HepG2 (cell line): ENCODE measurements around the gene PKP4. TPM values are rescaled to one million over a fixed set of nuclear protein-coding genes. Genes with fewer than 3 reads are reported as not detected.

Source experiments
- ATAC-seq: fragments of 200-7000 bp; cut with Tn5 transposase; 3 replicates; pipeline ENCODE4 v1.9.1; 2020; ENCODE audit warnings: mild to moderate bottlenecking, moderate library complexity
- BruUV-seq: library from RNA; stranded (reverse); fragments of 400-500 nt; replicated peaks from 2 replicates; lab custom pipeline; 2021; lab: Mats Ljungman, UMichigan
- CTCF ChIA-PET: fragments of 300-600 bp; formaldehyde crosslinking; extraction: SDS; loops from one replicate; lab custom pipeline; 2021; ENCODE audit warnings: low total read pairs, inconsistent platforms, low intra/inter-chr PET ratio; lab: Yijun Ruan, JAX
- POLR2A ChIA-PET: fragments of 350-600 bp; sonication (Branson Sonifier 250); formaldehyde crosslinking; loops from one replicate; lab custom pipeline; 2020; ENCODE audit warnings: antibody characterized with exemption, inconsistent platforms; lab: Yijun Ruan, JAX
- DNase-seq: peaks from one replicate; pipeline ENCODE4 v3.0.0-alpha.2; 2015; ENCODE audit warnings: low spot score
- FAIRE-seq: peaks from 3 replicates; lab custom pipeline; 2011; peaks lifted over from hg19 to GRCh38; lab: Jason Lieb, UNC
- H2AFZ ChIP-seq: one replicate; pipeline ENCODE4 v1.6.1; 2011; ENCODE audit warnings: low read length, inconsistent platforms
- H3K27ac ChIP-seq: fragments of 300-600 bp; 3 replicates; pipeline ENCODE4 v1.8.0; 2011; ENCODE audit warnings: mixed run types, mild to moderate bottlenecking, mixed read lengths, low read length, inconsistent platforms; ENCODE audit not compliant: insufficient read depth; ENCODE audit errors: extremely low read length
- H3K27me3 ChIP-seq, 2 experiments: fragments of 200-600 bp in 1 of 2; 2 replicates in 1 of 2; 3 replicates in 1 of 2; pipeline versions ENCODE4 v1.6.0 to v1.8.0; 2011; ENCODE audit warnings: low read length in 2 of 2, mild to moderate bottlenecking in 2 of 2, moderate library complexity in 2 of 2, inconsistent platforms in 1 of 2; ENCODE audit not compliant: insufficient read depth in 2 of 2, control insufficient read depth in 1 of 2
- H3K36me3 ChIP-seq, 2 experiments: fragments of 200-600 bp in 1 of 2; replicated peaks in 1 of 2; 2 replicates in 1 of 2; 3 replicates in 1 of 2; pipeline versions ENCODE4 v1.5.1 to v1.8.0; 2011; ENCODE audit warnings: low read length in 2 of 2, inconsistent platforms in 1 of 2; ENCODE audit not compliant: insufficient read depth in 2 of 2, control insufficient read depth in 1 of 2
- H3K4me1 ChIP-seq: 2 replicates; pipeline ENCODE4 v1.5.1; 2012; ENCODE audit warnings: low read length, inconsistent platforms; ENCODE audit not compliant: insufficient read depth
- H3K4me2 ChIP-seq: 2 replicates; pipeline ENCODE4 v1.6.0; 2011; ENCODE audit warnings: low read depth, low read length, inconsistent platforms
- H3K4me3 ChIP-seq, 3 experiments: fragments of 200-600 bp in 1 of 3; sonication (generic), shearing (Covaris generic) in 1 of 3; replicated peaks in 1 of 3; 2 replicates each; pipeline ENCODE4 v1.5.1; 2011 to 2016; ENCODE audit warnings: low read length in 3 of 3, inconsistent platforms in 2 of 3, low read depth in 2 of 3, mild to moderate bottlenecking in 2 of 3, control low read depth in 1 of 3, mixed read lengths in 1 of 3; ENCODE audit not compliant: insufficient read depth in 1 of 3
- H3K79me2 ChIP-seq: one replicate; pipeline ENCODE4 v1.6.1; 2011; ENCODE audit warnings: low read length, inconsistent platforms; ENCODE audit not compliant: insufficient read depth
- H3K9ac ChIP-seq: 2 replicates; pipeline ENCODE4 v1.6.0; 2011; ENCODE audit warnings: mild to moderate bottlenecking, low read depth, low read length, inconsistent platforms; ENCODE audit not compliant: insufficient read depth
- H3K9me3 ChIP-seq: 2 replicates; pipeline ENCODE4 v1.5.1; 2012; ENCODE audit warnings: mild to moderate bottlenecking, low read length
- H4K20me1 ChIP-seq: 2 replicates; pipeline ENCODE4 v1.6.0; 2011; ENCODE audit warnings: inconsistent platforms, mild to moderate bottlenecking, low read length, moderate library complexity; ENCODE audit not compliant: insufficient read depth
- CBX5 ChIP-seq: sonication (generic); formaldehyde crosslinking; IDR thresholded peaks from 2 replicates; pipeline ENCODE4 v1.4.0; 2020; ENCODE audit warnings: missing genetic modification reagents, borderline replicate concordance
- CCAR2 ChIP-seq: fragments of 200-400 bp; formaldehyde crosslinking; optimal IDR thresholded peaks from 2 replicates; pipeline ENCODE3; 2018; ENCODE audit warnings: low read depth, mild to moderate bottlenecking, low read length, moderate library complexity
- DMAP1 ChIP-seq: IDR thresholded peaks from 2 replicates; pipeline ENCODE4 v1.6.1; 2016
- ELF1 ChIP-seq: sonication (generic); formaldehyde crosslinking; IDR thresholded peaks from 2 replicates; pipeline ENCODE4 v1.4.0; 2020; ENCODE audit warnings: missing genetic modification reagents
- FOXK2 ChIP-seq: fragments of 450-650 bp; IDR thresholded peaks from 2 replicates; pipeline ENCODE4 v1.6.1; 2016
- MAFF ChIP-seq: IDR thresholded peaks from 2 replicates; pipeline ENCODE4 v1.6.1; 2011; ENCODE audit warnings: low read depth, low read length, improper control_type of control experiment
- MAFK ChIP-seq, 2 experiments: IDR thresholded peaks in 1 of 2; conservative IDR thresholded peaks in 1 of 2; 2 replicates each; pipeline ENCODE4 v1.6.1; 2011; ENCODE audit warnings: improper control_type of control experiment in 2 of 2, low read length in 2 of 2
- PITX1 ChIP-seq: sonication (generic); formaldehyde crosslinking; IDR thresholded peaks from 2 replicates; pipeline ENCODE4 v1.5.1; 2020; ENCODE audit warnings: mild to moderate bottlenecking, missing genetic modification reagents
- RFX5 ChIP-seq: IDR thresholded peaks from 2 replicates; pipeline ENCODE4 v1.6.1; 2011; ENCODE audit warnings: low read depth, low read length, improper control_type of control experiment
- TMF1 ChIP-seq: sonication (generic); formaldehyde crosslinking; IDR thresholded peaks from 2 replicates; pipeline ENCODE4 v1.8.1; 2022; ENCODE audit warnings: low read depth, missing genetic modification reagents
- ZBTB3 ChIP-seq: sonication (generic); formaldehyde crosslinking; IDR thresholded peaks from 2 replicates; pipeline ENCODE4 v1.4.0; 2020; ENCODE audit warnings: low read depth, mild to moderate bottlenecking, moderate library complexity, missing genetic modification reagents, borderline replicate concordance
- ZNF3 ChIP-seq: IDR thresholded peaks from 2 replicates; pipeline ENCODE4 v1.7.0; 2017; ENCODE audit warnings: inconsistent platforms
- WGBS: methylation state at CpG from one replicate; pipeline ENCODE4 v1.1.6; 2017; ENCODE audit warnings: low lambda C conversion rate; 5-methylcytosine and 5-hydroxymethylcytosine counted together
- in situ Hi-C: cut with HindIII; loops from 2 replicates; pipeline ENCODE4 v1.10.0; 2017; ENCODE audit warnings: low pct_unique_long_range_greater_than_20kb; ENCODE audit not compliant: extremely low pct_ligation_motif_present
- intact Hi-C: fragments of 100-400 bp; cut with micrococcal nuclease; formaldehyde crosslinking; loops from one replicate; pipeline ENCODE4 v1.10.0; 2022; ENCODE audit not compliant: unreplicated experiment
- polyA plus RNA-seq, 8 experiments: library from polyadenylated mRNA; depleted of rRNA in 3 of 8; stranded (reverse) in 7 of 8; unstranded in 1 of 8; fragments of >200 nt; fragmentation: Illumina TruSeq in 4 of 8; extraction: Trizol in 4 of 8; gene quantifications; 2 replicates each; pipeline versions ENCODE4 v1.2.1 to v1.2.3, GENCODE V29; 2011 to 2016; ENCODE audit warnings: low read depth in 4 of 8, missing spikeins in 1 of 8, mixed read lengths in 1 of 8; ENCODE audit not compliant: insufficient read depth in 1 of 8
- total RNA-seq, 5 experiments: library from RNA; depleted of rRNA; stranded (reverse); fragments of >200 nt; fragmentation: Illumina TruSeq; extraction: Trizol; gene quantifications; 2 replicates each; pipeline ENCODE4 v1.2.3, GENCODE V29; 2016; ENCODE audit warnings: low read depth in 1 of 5
- TF ChIP-seq, protein P1 (sequence below): sonication (generic); formaldehyde crosslinking; IDR thresholded peaks from 2 replicates; pipeline ENCODE4; 2020; ENCODE audit warnings: missing genetic modification reagents, mild to moderate bottlenecking, borderline replicate concordance
- TF ChIP-seq, protein P2 (sequence below): sonication (generic); formaldehyde crosslinking; IDR thresholded peaks from 2 replicates; pipeline ENCODE4 v1.5.1; 2020; ENCODE audit warnings: missing genetic modification reagents, mild to moderate bottlenecking, borderline replicate concordance

The PKP4 gene
- total and polyA plus RNA-seq, 2 of the 13 experiments (the other 11 are each of a cell fraction or from before 2014, with no cell fraction given), result 80.9 to 90.5 TPM

DNA sequence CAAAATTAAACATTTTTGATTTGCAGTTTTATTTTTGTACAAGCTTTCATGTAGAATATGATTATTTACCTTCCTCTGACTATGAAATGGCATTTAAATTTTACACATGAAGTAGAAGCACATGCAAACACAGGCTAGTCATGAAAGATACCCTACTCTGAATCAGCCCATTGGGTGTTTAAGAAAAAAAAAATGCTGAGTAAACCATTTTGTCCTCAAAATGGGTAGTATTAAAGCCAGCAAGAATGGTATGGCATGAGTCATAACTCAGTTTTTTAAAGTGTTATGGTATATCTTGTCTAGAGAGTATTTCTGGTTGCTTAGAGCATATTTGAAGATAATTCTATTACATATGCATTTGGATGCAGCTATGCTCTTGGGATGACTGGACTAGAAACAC lies 55.0 kb downstream of the PKP4 start:
- no TSS peak for BruUV-seq
- no peaks in the 10 kb centered on the region for H3K27me3 ChIP-seq
- TF ChIP-seq CBX5 (no peak), DMAP1 (no peak), RFX5 (no peak), CCAR2 (no peak), MAFK (conservative IDR thresholded peaks at IDR 0.05 in 1 of 2, IDR thresholded peaks at IDR 0.05 in 1 of 2; ENCODE audit: low read length in 2 of 2) (peak; percentile 96), MAFF (peak; percentile 94)
- TF ChIP-seq, all 625 proteins: peak for 2
- Histone ChIP-seq H4K20me1 (peaks cover 11% of the 10 kb centered on the region), H3K4me2 (no peak overlapping the region), H3K4me1 (peaks cover 35% of the 10 kb centered on the region), H3K79me2 (peaks cover 87% of the 10 kb centered on the region), H3K36me3 (peaks cover 6 to 12% of the 10 kb centered on the region in 2 experiments; a peak in 4 of 5 replicates), H3K9ac (no peak overlapping the region), H3K9me3 (no peaks in the 10 kb centered on the region), H3K4me3 (no peak overlapping the region), H3K27ac (no peak overlapping the region), H2AFZ (no peak overlapping the region)
- in situ Hi-C loops (no loop called here), intact Hi-C loops (loop anchor here (2.0 kb wide), 1 partner anchor 27 kb away; no protein-coding TSS in a partner anchor)
- ChIA-PET POLR2A (no interaction called here), CTCF (no interaction called here)
- no peak for ATAC-seq
- no peak for FAIRE-seq
- DNase-seq, result no peak

DNA sequence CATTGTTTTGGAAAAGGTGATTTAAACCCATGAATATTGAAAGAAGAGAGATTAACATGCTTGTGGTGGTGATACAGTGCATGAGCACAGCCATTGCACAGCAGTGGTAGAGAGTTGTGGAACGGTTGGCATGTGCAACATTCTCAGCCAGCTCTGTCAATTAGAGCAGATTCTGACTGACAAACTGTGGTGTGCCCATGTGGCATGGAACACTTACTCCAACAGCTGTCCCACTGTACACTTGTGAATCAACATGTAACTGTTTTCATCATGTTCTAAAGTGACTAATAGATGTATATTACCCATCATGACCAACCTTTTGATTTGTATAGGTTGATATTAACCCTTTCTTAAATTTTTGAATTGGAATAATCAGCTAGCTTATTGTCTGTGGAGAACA lies 55.6 kb downstream of the PKP4 start:
- ChIA-PET CTCF (no interaction called here), POLR2A (no interaction called here)
- Histone ChIP-seq H3K9me3 (no peaks in the 10 kb centered on the region), H3K9ac (no peak overlapping the region), H2AFZ (no peak overlapping the region), H3K4me3 (no peak overlapping the region), H3K27ac (no peak overlapping the region), H3K36me3 (peaks cover 6 to 12% of the 10 kb centered on the region in 2 experiments; a peak in 3 of 5 replicates), H3K4me2 (no peak overlapping the region), H3K27me3 (no peaks in the 10 kb centered on the region), H3K79me2 (peaks cover 87% of the 10 kb centered on the region), H3K4me1 (peaks cover 30% of the 10 kb centered on the region), H4K20me1 (peaks cover 10% of the 10 kb centered on the region)
- DNase-seq, result no peak
- FAIRE-seq, result no peak
- peak; percentile 49; the same call in 2 of the 3 replicates for ATAC-seq
- 100% methylated on average over 1 of the region's 1 CpG for WGBS
- in situ Hi-C loops (no loop called here), intact Hi-C loops (loop anchor here (2.0 kb wide), 1 partner anchor 26 kb away; no protein-coding TSS in a partner anchor)
- BruUV-seq, result no TSS peak
- peak; percentile 36; the same call in 1 of the 2 replicates for TF ChIP-seq ZNF3 (CRISPR knock-in tag)
- no peak for TF ChIP-seq ZBTB3 (CRISPR knock-in tag)
- TF ChIP-seq ELF1 (CRISPR knock-in tag), result no peak
- TF ChIP-seq, protein P1, sequence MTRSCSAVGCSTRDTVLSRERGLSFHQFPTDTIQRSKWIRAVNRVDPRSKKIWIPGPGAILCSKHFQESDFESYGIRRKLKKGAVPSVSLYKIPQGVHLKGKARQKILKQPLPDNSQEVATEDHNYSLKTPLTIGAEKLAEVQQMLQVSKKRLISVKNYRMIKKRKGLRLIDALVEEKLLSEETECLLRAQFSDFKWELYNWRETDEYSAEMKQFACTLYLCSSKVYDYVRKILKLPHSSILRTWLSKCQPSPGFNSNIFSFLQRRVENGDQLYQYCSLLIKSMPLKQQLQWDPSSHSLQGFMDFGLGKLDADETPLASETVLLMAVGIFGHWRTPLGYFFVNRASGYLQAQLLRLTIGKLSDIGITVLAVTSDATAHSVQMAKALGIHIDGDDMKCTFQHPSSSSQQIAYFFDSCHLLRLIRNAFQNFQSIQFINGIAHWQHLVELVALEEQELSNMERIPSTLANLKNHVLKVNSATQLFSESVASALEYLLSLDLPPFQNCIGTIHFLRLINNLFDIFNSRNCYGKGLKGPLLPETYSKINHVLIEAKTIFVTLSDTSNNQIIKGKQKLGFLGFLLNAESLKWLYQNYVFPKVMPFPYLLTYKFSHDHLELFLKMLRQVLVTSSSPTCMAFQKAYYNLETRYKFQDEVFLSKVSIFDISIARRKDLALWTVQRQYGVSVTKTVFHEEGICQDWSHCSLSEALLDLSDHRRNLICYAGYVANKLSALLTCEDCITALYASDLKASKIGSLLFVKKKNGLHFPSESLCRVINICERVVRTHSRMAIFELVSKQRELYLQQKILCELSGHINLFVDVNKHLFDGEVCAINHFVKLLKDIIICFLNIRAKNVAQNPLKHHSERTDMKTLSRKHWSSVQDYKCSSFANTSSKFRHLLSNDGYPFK (CRISPR knock-in tag), result no peak
- TF ChIP-seq, protein P2, sequence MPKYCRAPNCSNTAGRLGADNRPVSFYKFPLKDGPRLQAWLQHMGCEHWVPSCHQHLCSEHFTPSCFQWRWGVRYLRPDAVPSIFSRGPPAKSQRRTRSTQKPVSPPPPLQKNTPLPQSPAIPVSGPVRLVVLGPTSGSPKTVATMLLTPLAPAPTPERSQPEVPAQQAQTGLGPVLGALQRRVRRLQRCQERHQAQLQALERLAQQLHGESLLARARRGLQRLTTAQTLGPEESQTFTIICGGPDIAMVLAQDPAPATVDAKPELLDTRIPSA (CRISPR knock-in tag), result no peak
- no peak for TF ChIP-seq PITX1 (CRISPR knock-in tag)
- no peak for TF ChIP-seq TMF1 (CRISPR knock-in tag)
- no peak for TF ChIP-seq FOXK2
